T-helper 2 cell treated with Interferon-gamma antibody and Interleukin-4, amounts not matched to agents 100 ng/mL and 5 ng/mL, for 36 hours (primary cell): ENCODE data around the gene PCIF1. TPM values are rescaled to one million over a fixed set of nuclear protein-coding genes. Genes with fewer than 3 reads are reported as not detected.
"Not testable (repeated sequence)": the region's sequence is repeated elsewhere in the genome, so short reads cannot be mapped to it uniquely, and the experiment has no call there.

Experiments used
- intact Hi-C: fragments of 100-400 bp; cut with micrococcal nuclease; formaldehyde crosslinking; loops from one replicate; pipeline ENCODE4 v1.15.1; 2023
- total RNA-seq: library from RNA; stranded (reverse); gene quantifications from 2 replicates; pipeline ENCODE4 v1.2.3, GENCODE V29; 2022

Gene PCIF1
- total RNA-seq, 1 donor from 2014 or later = 37.1 TPM

GRCh38 chr20:45987108-45987780 lies 52.8 kb downstream of the PCIF1 start:
- intact Hi-C loops = loop anchor here (1.0 kb wide), 1 partner anchor 26 kb away; no protein-coding TSS in a partner anchor

- intact Hi-C loops = not testable (repeated sequence)
Measured at GRCh38 chr20:45988830-45989229, 54.3 kb downstream of the PCIF1 start.

- intact Hi-C loops = no loop called here
Measured at GRCh38 chr20:45991616-45992015, 57.1 kb downstream of the PCIF1 start.

- intact Hi-C loops = no loop called here
Measured at GRCh38 chr20:45993197-45993951, 58.9 kb downstream of the PCIF1 start.

GRCh38 chr20:45994761-45995493 lies 60.4 kb downstream of the PCIF1 start:
- intact Hi-C loops = no loop called here

GRCh38 chr20:45995495-45996097 lies 61.1 kb downstream of the PCIF1 start:
- intact Hi-C loops = not testable (repeated sequence)

- intact Hi-C loops = no loop called here
Measured at GRCh38 chr20:45997187-45997586, 62.7 kb downstream of the PCIF1 start.

Other genes starting within 250 kb of the PCIF1 start
- gene WFDC13, start 232.6 kb upstream of the PCIF1 start, total RNA-seq = not detected in 2 replicates
- not detected in 2 replicates for gene WFDC10B, start 229.7 kb upstream of the PCIF1 start, total RNA-seq
- not detected in 2 replicates for gene SPINT4, start 212.3 kb upstream of the PCIF1 start, total RNA-seq
- not detected in 2 replicates for gene WFDC3, start 142.8 kb upstream of the PCIF1 start, total RNA-seq
- gene DNTTIP1, start 142.7 kb upstream of the PCIF1 start, total RNA-seq = 30.3 and 31.8 TPM in 2 replicates
- 181 and 183 TPM in 2 replicates for gene UBE2C, start 122.0 kb upstream of the PCIF1 start, total RNA-seq
- 0.36 TPM in 1 of 2 replicates, not detected in the other for gene TNNC2, start 107.4 kb upstream of the PCIF1 start, total RNA-seq
- 1.7 and 1.8 TPM in 2 replicates for gene SNX21, start 100.9 kb upstream of the PCIF1 start, total RNA-seq
- 36.6 and 37.1 TPM in 2 replicates for gene ACOT8, start 77.3 kb upstream of the PCIF1 start, total RNA-seq
- 6.4 and 7.1 TPM in 2 replicates for gene ZSWIM3, start 77.1 kb upstream of the PCIF1 start, total RNA-seq
- gene ZSWIM1, start 53.5 kb upstream of the PCIF1 start, total RNA-seq = 9.8 and 10.7 TPM in 2 replicates
- 0.52 and 1.0 TPM in 2 replicates for gene SPATA25, start 47.1 kb upstream of the PCIF1 start, total RNA-seq
- 1.4 and 2.1 TPM in 2 replicates for gene NEURL2, start 43.5 kb upstream of the PCIF1 start, total RNA-seq
- 55.1 and 60.4 TPM in 2 replicates for gene CTSA, start 43.3 kb upstream of the PCIF1 start, total RNA-seq
- gene PLTP, start 22.5 kb upstream of the PCIF1 start, total RNA-seq = 1.5 and 1.8 TPM in 2 replicates
- gene ZNF335, start 37.5 kb downstream of the PCIF1 start, total RNA-seq = 37.6 and 38.7 TPM in 2 replicates
- not detected in 2 replicates for gene MMP9, start 74.2 kb downstream of the PCIF1 start, total RNA-seq
- gene SLC12A5, start 94.5 kb downstream of the PCIF1 start, total RNA-seq = 0.70 TPM in 1 of 2 replicates, not detected in the other
- 40.0 and 40.2 TPM in 2 replicates for gene NCOA5, start 155.3 kb downstream of the PCIF1 start, total RNA-seq
- gene CD40, start 183.6 kb downstream of the PCIF1 start, total RNA-seq = 0.43 and 0.61 TPM in 2 replicates